Effector CD4-positive, alpha-beta T cell (primary cell): ENCODE results near the gene PIANP.
A peak's percentile ranks its signal among the peaks of the same experiment; 100 is the strongest.

Experiments used
- DNase-seq: peaks from one replicate; pipeline ENCODE4 v3.0.0-alpha.2; 2020

Gene PIANP

GRCh38 chr12:6666211-6666610 lies 34.4 kb downstream of the PIANP start:
- no peak for DNase-seq

GRCh38 chr12:6664902-6665301 lies 35.7 kb downstream of the PIANP start:
- DNase-seq = no peak

GRCh38 chr12:6662906-6663742 lies 37.5 kb downstream of the PIANP start, which contains the start of gene ING4:
Gene ING4, minus strand, starts transcription at chr12:6663119. Its CDS starts 18 bp downstream, at chr12:6663101.
- DNase-seq = peak; percentile 96

DNA sequence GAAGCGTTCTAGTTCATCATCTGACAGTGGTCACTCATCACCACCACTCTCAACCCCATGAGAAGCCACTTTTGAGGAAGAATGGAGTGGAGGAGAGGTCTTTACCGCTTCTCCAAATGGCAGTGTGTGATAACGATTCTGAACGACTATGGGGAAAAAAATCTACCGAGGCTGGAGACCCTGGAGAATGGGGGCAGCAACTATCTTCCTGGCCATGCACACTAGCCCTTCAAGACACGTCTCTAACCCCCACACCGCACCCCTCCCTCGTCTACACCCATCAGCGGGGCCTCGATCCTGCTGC lies 38.1 kb downstream of the PIANP start:
- DNase-seq = no peak

GRCh38 chr12:6653987-6654386 lies 46.6 kb downstream of the PIANP start:
- DNase-seq = no peak

DNA sequence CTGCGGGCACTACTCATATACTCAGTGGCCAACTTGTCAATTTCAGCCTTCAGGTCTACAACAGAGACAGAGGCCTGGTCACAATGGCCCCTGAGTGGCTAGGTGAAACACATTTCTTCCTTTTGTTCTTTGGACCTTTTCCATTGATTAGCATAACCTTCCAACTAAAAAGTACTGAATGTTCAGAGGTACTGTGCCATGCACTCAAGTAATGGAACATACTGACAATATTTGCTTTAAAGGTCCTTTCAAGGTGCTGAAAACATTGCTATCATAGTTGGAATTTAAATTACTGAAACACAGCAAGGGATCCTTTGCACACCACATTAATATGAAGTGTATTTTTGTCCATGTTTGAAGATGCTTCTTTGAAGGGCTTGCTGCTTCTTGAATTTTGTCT lies 47.3 kb downstream of the PIANP start:
- no peak for DNase-seq

DNA sequence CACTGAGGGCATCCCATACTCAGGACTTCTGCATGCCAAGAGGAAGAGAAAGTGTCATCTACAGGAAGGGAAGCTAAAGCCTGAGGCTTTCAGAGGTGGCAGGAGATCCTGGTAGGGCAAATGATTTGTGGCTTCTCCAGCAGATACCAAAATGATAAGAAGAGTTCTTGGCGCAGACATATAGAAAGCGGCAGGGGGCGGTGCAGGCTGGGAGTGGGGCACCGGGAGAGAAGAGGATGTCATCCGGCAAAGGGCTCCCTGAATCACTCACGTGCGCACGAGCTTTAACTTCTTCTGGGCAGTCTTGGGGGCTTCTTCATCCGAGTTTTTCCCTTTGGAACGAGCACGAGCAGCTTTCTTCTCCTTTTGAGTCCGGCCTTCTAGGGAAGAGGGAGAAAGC lies 48.2 kb downstream of the PIANP start:
- no peak for DNase-seq

GRCh38 chr12:6650832-6651231 lies 49.8 kb downstream of the PIANP start:
- no peak for DNase-seq

- no peak for DNase-seq
These were observed 53.5 kb downstream of the PIANP start, which contains the start of gene ACRBP for GRCh38 chr12:6647083-6647604. Gene ACRBP, minus strand, starts transcription at chr12:6647432. Its CDS starts 66 bp downstream, at chr12:6647366.

DNA sequence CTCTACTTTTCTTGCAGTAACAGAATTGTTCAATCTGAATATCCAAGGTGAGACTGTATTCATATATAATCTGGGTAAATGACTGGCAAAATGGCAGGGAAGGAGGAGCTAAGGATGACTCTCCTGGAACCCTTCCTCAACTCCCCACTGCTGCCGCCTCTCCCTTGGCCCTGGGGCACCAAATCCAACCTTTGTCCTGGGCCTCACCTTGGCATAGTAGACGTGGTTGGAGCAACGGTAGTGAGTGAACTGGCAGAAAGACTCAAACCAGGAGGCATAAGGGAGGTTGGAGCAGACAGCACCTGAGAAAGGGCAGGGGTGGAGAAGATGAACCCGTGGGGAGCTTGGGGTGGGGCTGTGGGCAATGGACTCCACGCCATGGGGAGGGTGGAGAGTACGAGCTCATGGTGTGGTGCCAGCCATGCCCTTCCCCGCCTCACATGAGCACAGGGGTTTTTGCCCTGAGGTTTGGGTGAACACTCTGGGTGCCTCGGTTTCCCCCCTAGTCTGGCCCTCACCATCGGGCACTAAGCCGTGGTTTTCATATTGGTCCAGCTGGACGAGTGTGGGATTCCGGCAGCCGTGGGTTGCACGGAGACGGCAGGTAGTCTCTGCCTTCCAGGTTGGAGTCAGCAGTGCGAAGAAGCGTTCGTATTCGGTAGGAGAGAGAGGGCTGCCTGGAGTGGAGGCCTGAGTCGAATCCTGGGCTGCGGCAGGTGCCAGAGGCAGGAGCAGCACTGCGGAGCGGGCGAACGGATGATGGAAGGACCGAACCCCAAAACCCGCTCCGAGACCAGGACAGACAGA lies 54.1 kb downstream of the PIANP start:
- no peak for DNase-seq

DNA sequence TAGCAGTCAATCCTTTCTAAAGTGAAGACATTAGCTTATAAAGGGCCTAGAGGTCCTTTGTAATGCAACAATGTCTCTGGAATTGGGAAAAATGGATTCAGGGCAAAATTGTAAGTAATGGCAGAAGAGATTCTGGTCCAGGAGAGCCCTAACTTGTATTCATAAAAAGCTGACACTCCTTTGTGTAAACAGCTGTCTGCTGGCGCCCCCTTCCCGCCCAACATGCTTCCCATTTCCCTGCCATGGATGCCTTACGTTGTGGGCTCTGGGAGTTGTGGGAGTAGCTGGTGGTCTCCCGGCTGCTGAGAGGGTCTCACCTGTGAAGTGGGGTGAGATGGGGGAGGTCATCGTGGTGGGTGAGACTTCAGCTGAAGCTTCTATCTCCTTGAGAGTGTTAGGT lies 55.7 kb downstream of the PIANP start:
- no peak for DNase-seq

- DNase-seq = no peak
These were observed 56.4 kb downstream of the PIANP start for GRCh38 chr12:6644257-6644596.
